K562 (cell line): ENCODE data around the gene UTP11. TPM values are rescaled to one million over a fixed set of nuclear protein-coding genes. Genes with fewer than 3 reads are reported as not detected.
A peak's percentile ranks its signal among the peaks of the same experiment; 100 is the strongest.

Source experiments
- ATAC-seq: fragments of 200-7000 bp; cut with Tn5 transposase; 3 replicates; pipeline ENCODE4 v1.9.1; 2020; ENCODE audit warnings: moderate library complexity
- BruUV-seq: library from RNA; stranded (reverse); fragments of 400-500 nt; replicated peaks from 2 replicates; lab custom pipeline; 2021; lab: Mats Ljungman, UMichigan
- CTCF ChIA-PET: fragments of 300-600 bp; formaldehyde crosslinking; extraction: SDS; loops from one replicate; lab custom pipeline; 2021; ENCODE audit warnings: low intra/inter-chr PET ratio; lab: Yijun Ruan, JAX
- POLR2A ChIA-PET: fragments of 300-600, 350-650 bp; sonication (Branson Sonifier 250); formaldehyde crosslinking; extraction: SDS; loops from one replicate; lab custom pipeline; 2021; ENCODE audit warnings: antibody characterized with exemption, inconsistent platforms; lab: Yijun Ruan, JAX
- DNase-seq, 4 experiments: peaks; one replicate each; pipeline versions ENCODE4 v3.0.0 to v3.0.0-alpha.2; 2011 to 2018; ENCODE audit warnings: low spot score in 3 of 4, mixed read lengths in 3 of 4; ENCODE audit errors: extremely low read depth in 1 of 4
- FAIRE-seq: peaks from 2 replicates; lab custom pipeline; 2011; peaks lifted over from hg19 to GRCh38; lab: Jason Lieb, UNC
- H2AFZ ChIP-seq: 2 replicates; pipeline ENCODE4 v1.6.0; 2011; ENCODE audit warnings: low read depth, low read length, control low read depth, inconsistent platforms
- H3K27ac ChIP-seq: fragments of 200-600 bp; 3 replicates; pipeline ENCODE4 v1.8.0; 2011; ENCODE audit warnings: low read depth, mild to moderate bottlenecking, control low read depth, inconsistent platforms, low read length, moderate library complexity, mixed read lengths; ENCODE audit errors: extremely low read depth
- H3K27me3 ChIP-seq, 2 experiments: fragments of 300-600 bp in 1 of 2; 2 replicates in 1 of 2; 3 replicates in 1 of 2; pipeline versions ENCODE4 v1.6.0 to v1.8.0; 2011; ENCODE audit warnings: inconsistent platforms in 2 of 2, low read length in 2 of 2, mild to moderate bottlenecking in 1 of 2, mixed read lengths in 1 of 2, moderate library complexity in 1 of 2; ENCODE audit not compliant: control insufficient read depth in 2 of 2, insufficient read depth in 2 of 2
- H3K36me3 ChIP-seq: fragments of 300-600 bp; 3 replicates; pipeline ENCODE4 v1.8.0; 2011; ENCODE audit warnings: mild to moderate bottlenecking, low read length, inconsistent platforms; ENCODE audit not compliant: control insufficient read depth, insufficient read depth
- H3K4me1 ChIP-seq, 2 experiments: fragments of 200-600 bp in 1 of 2; replicated peaks in 1 of 2; 2 replicates in 1 of 2; 3 replicates in 1 of 2; pipeline versions ENCODE4 v1.5.1 to v1.8.0; 2011; ENCODE audit warnings: inconsistent platforms in 2 of 2, low read length in 2 of 2, mild to moderate bottlenecking in 1 of 2, mixed read lengths in 1 of 2, moderate library complexity in 1 of 2; ENCODE audit not compliant: control insufficient read depth in 2 of 2, insufficient read depth in 2 of 2
- H3K4me2 ChIP-seq: 2 replicates; pipeline ENCODE4 v1.6.1; 2011; ENCODE audit warnings: low read length, control low read depth, inconsistent platforms, mixed read lengths; ENCODE audit not compliant: insufficient read depth
- H3K4me3 ChIP-seq: fragments of 200-600 bp; sonication (generic), shearing (Covaris generic); 2 replicates; pipeline ENCODE4 v1.5.1; 2016; ENCODE audit warnings: control low read depth, inconsistent platforms
- H3K79me2 ChIP-seq: fragments of 200-600 bp; 3 replicates; pipeline ENCODE4 v1.8.0; 2011; ENCODE audit warnings: low read length, inconsistent platforms; ENCODE audit not compliant: control insufficient read depth, insufficient read depth
- H3K9ac ChIP-seq, 2 experiments: 2 replicates each; pipeline versions ENCODE4 v1.6.0 to v1.6.1; 2011; ENCODE audit warnings: low read depth in 2 of 2, low read length in 2 of 2, control low read depth in 1 of 2, inconsistent platforms in 1 of 2, mild to moderate bottlenecking in 1 of 2, mixed read lengths in 1 of 2; ENCODE audit not compliant: insufficient read depth in 1 of 2
- H3K9me1 ChIP-seq: one replicate; pipeline ENCODE4 v1.6.0; 2011; ENCODE audit warnings: inconsistent platforms, mild to moderate bottlenecking, low read length, moderate library complexity; ENCODE audit not compliant: control insufficient read depth, insufficient read depth
- H3K9me3 ChIP-seq: replicated peaks from 2 replicates; pipeline ENCODE4 v1.5.1; 2011; ENCODE audit warnings: low read depth, low read length, inconsistent platforms; ENCODE audit not compliant: control insufficient read depth, insufficient read depth
- H4K20me1 ChIP-seq: replicated peaks from 2 replicates; pipeline ENCODE4 v1.6.1; 2011; ENCODE audit warnings: low read length, inconsistent platforms, mixed read lengths; ENCODE audit not compliant: control insufficient read depth, insufficient read depth
- CBX1 ChIP-seq: sonication (generic); IDR thresholded peaks from 2 replicates; pipeline ENCODE4 v1.6.1; 2016; ENCODE audit warnings: antibody characterized with exemption, low read depth, mild to moderate bottlenecking
- NFIC ChIP-seq: fragments of 450-650 bp; IDR thresholded peaks from 2 replicates; pipeline ENCODE4 v1.6.1; 2017; ENCODE audit warnings: mild to moderate bottlenecking, inconsistent platforms
- PHF20 ChIP-seq: fragments of 450-650 bp; IDR thresholded peaks from 2 replicates; pipeline ENCODE4 v1.6.1; 2018; ENCODE audit not compliant: partially characterized antibody
- WGBS: fragments of 100-300 bp; shearing (Covaris generic); methylation state at CpG from one replicate; pipeline ENCODE4 v1.1.6; 2016; ENCODE audit warnings: low coverage, mixed read lengths; ENCODE audit not compliant: insufficient coverage; ENCODE audit errors: missing lambda C conversion rate; 5-methylcytosine and 5-hydroxymethylcytosine counted together
- in situ Hi-C: fragments of 300-500 bp; cut with MboI; formaldehyde crosslinking; loops from 4 replicates; pipeline ENCODE4 v1.15.0; 2018; ENCODE audit warnings: inconsistent platforms, mixed read lengths
- intact Hi-C: fragments of 100-400 bp; cut with micrococcal nuclease; formaldehyde crosslinking; loops from 2 replicates; pipeline ENCODE4 v1.14.2; 2022
- polyA plus RNA-seq, 8 experiments: library from polyadenylated mRNA; depleted of rRNA in 4 of 8; stranded (reverse) in 5 of 8; unstranded in 3 of 8; fragments of >200 nt; fragmentation: Nextera tagmentation in 2 of 8; fragmentation: Illumina TruSeq in 1 of 8; extraction: Ambion mirVana in 2 of 8; extraction: Trizol in 1 of 8; gene quantifications; 2 replicates each; pipeline versions ENCODE4 v1.2.1 to v1.2.3, GENCODE V29; 2011 to 2014; ENCODE audit warnings: inconsistent platforms in 1 of 8, missing spikeins in 1 of 8
- total RNA-seq, 7 experiments: library from RNA; depleted of rRNA in 6 of 7; stranded (reverse); fragments of >200 nt in 6 of 7; fragmentation: Illumina TruSeq in 2 of 7; extraction: Trizol in 2 of 7; gene quantifications; 2 replicates each; pipeline versions ENCODE4 v1.2.1 to v1.2.3, GENCODE V29; 2011 to 2021; ENCODE audit warnings: low replicate concordance in 1 of 7

The UTP11 gene
- total and polyA plus RNA-seq, 9 of the 15 experiments (the other 6 are each of a cell fraction or from before 2014, with no cell fraction given) = 91.1 to 378 (median 221) TPM

GRCh38 chr1:38055398-38055797, 42.9 kb downstream of the UTP11 start:
- no peak overlapping the region for H3K9ac ChIP-seq

GRCh38 chr1:38055965-38056364, 43.4 kb downstream of the UTP11 start:
- Histone ChIP-seq H3K27ac (no peak overlapping the region), H4K20me1 (peaks cover 8% of the 10 kb centered on the region), H3K9me1 (no peaks in the 10 kb centered on the region), H3K79me2 (no peaks in the 10 kb centered on the region), H3K36me3 (no peaks in the 10 kb centered on the region), H3K4me1 (peaks cover 8 to 11% of the 10 kb centered on the region in 2 experiments; a peak in 4 of 5 replicates), H2AFZ (no peak overlapping the region), H3K4me2 (no peak overlapping the region), H3K27me3 (peaks cover 5 to 20% of the 10 kb centered on the region in 2 experiments; a peak in 3 of 5 replicates), H3K9ac (no peak overlapping the region), H3K9me3 (no peaks in the 10 kb centered on the region), H3K4me3 (no peak overlapping the region)
- TF ChIP-seq CBX1 = no peak
- peak; percentile 78 for TF ChIP-seq NFIC
- ChIA-PET POLR2A (interaction anchor here (0.6 to 1.1 kb wide), 3 partner anchors 8 to 67 kb away, joined by 3 read pairs; no protein-coding TSS in a partner anchor), CTCF (no interaction called here)
- 0% methylated on average over 4 of the region's 4 CpGs for WGBS
- DNase-seq = no peak
- intact Hi-C loops (no loop called here), in situ Hi-C loops (no loop called here)
- no TSS peak for BruUV-seq
- FAIRE-seq = no peak
- no peak for ATAC-seq

More at GRCh38 chr1:38055398-38055797, 42.9 kb downstream of the UTP11 start:
- TF ChIP-seq PHF20 = no peak
- DNase-seq (no peak), FAIRE-seq (no peak), ATAC-seq (no peak)
- intact Hi-C loops (no loop called here), in situ Hi-C loops (no loop called here)
- H3K4me3 ChIP-seq = no peak overlapping the region
- H3K27me3 ChIP-seq = peaks cover 5 to 20% of the 10 kb centered on the region in 2 experiments; a peak in 3 of 5 replicates
- no peak overlapping the region for H3K4me2 ChIP-seq
- H3K36me3 ChIP-seq = no peaks in the 10 kb centered on the region
- peaks cover 8% of the 10 kb centered on the region for H4K20me1 ChIP-seq
- no peak overlapping the region for H3K27ac ChIP-seq
- BruUV-seq = no TSS peak
- 0% methylated on average over 3 of the region's 3 CpGs for WGBS
- H3K4me1 ChIP-seq = peaks cover 8 to 16% of the 10 kb centered on the region in 2 experiments; a peak in 4 of 5 replicates
- no peak overlapping the region for H2AFZ ChIP-seq
- H3K79me2 ChIP-seq = no peaks in the 10 kb centered on the region
- CTCF ChIA-PET = no interaction called here
- H3K9me3 ChIP-seq = no peaks in the 10 kb centered on the region
- no peaks in the 10 kb centered on the region for H3K9me1 ChIP-seq
- POLR2A ChIA-PET = interaction anchor here (0.6 kb wide), 1 partner anchor 64 kb away, joined by 3 read pairs; no protein-coding TSS in a partner anchor
